GM12878 (cell line): Measurements from ENCODE around the gene LRRC19. TPM values are rescaled to one million over a fixed set of nuclear protein-coding genes. Genes with fewer than 3 reads are reported as not detected.

Experiments
- CBX5 ChIP-seq: sonication (generic); IDR thresholded peaks from 2 replicates; pipeline ENCODE4 v1.6.1; 2016; ENCODE audit warnings: low read depth, moderate library complexity, mild to moderate bottlenecking, inconsistent platforms
- CHD2 ChIP-seq: IDR thresholded peaks from 2 replicates; pipeline ENCODE4 v1.6.1; 2011; ENCODE audit warnings: low read depth, low read length, improper control_type of control experiment, borderline replicate concordance
- CREB1 ChIP-seq: IDR thresholded peaks from 2 replicates; pipeline ENCODE4 v1.6.1; 2012; ENCODE audit warnings: low read depth, mild to moderate bottlenecking, inconsistent platforms
- NKRF ChIP-seq: fragments of 450-650 bp; conservative IDR thresholded peaks from 2 replicates; pipeline ENCODE4 v1.6.1; 2017; ENCODE audit warnings: mild to moderate bottlenecking, moderate library complexity
- POU2F2 ChIP-seq: IDR thresholded peaks from 3 replicates; pipeline ENCODE4 v1.6.1; 2011; ENCODE audit warnings: low read depth, mild to moderate bottlenecking, low read length, borderline replicate concordance
- SRF ChIP-seq, 2 experiments: IDR thresholded peaks; 2 replicates each; pipeline ENCODE4 v1.6.1; 2011; ENCODE audit warnings: low read depth in 2 of 2, low read length in 2 of 2, mild to moderate bottlenecking in 1 of 2, moderate library complexity in 1 of 2
- ZBED1 ChIP-seq: IDR thresholded peaks from 2 replicates; pipeline ENCODE4 v1.6.1; 2016; ENCODE audit warnings: borderline replicate concordance
- polyA plus RNA-seq, 11 experiments: library from polyadenylated mRNA; depleted of rRNA in 4 of 11; unstranded in 6 of 11; stranded (reverse) in 5 of 11; fragments of >200 nt; fragmentation: Nextera tagmentation in 4 of 11; fragmentation: Illumina TruSeq in 1 of 11; extraction: Ambion mirVana in 4 of 11; extraction: Trizol in 1 of 11; gene quantifications; 1 replicate in 1 of 11; 2 replicates in 10 of 11; pipeline versions ENCODE4 v1.2.1 to v1.2.3, GENCODE V29; 2011 to 2016; ENCODE audit warnings: inconsistent platforms in 2 of 11, missing spikeins in 2 of 11, low read depth in 1 of 11
- total RNA-seq, 4 experiments: library from RNA; depleted of rRNA in 3 of 4; stranded (reverse); fragments of >200 nt in 3 of 4; fragmentation: Illumina TruSeq in 1 of 4; extraction: Trizol in 1 of 4; gene quantifications; 2 replicates each; pipeline versions ENCODE4 v1.2.1 to v1.2.3, GENCODE V29; 2013 to 2021

The LRRC19 gene
- total and polyA plus RNA-seq, 10 of the 15 experiments (the other 5 are each of a cell fraction or from before 2014, with no cell fraction given): 0.02 to 0.20 (median 0.08) TPM; not detected in 6

GRCh38 chr9:26945591-26945990 lies 59.9 kb downstream of the LRRC19 start (continued):
- no peak for TF ChIP-seq NKRF
- TF ChIP-seq CHD2: no peak
- TF ChIP-seq CBX5: no peak
- no peak for TF ChIP-seq ZBED1
- TF ChIP-seq SRF (IDR thresholded peaks at IDR 0.05; ENCODE audit: low read depth in 2 of 2, low read length in 2 of 2): no peak
- TF ChIP-seq CREB1: no peak
- TF ChIP-seq POU2F2: no peak
- TF ChIP-seq, all 136 proteins: peak for 0

Other genes starting within 250 kb of the LRRC19 start
- gene CAAP1, start 112.9 kb downstream of the LRRC19 start, total RNA-seq (2014; rRNA removed): 15.6 and 21.7 TPM in 2 replicates
- gene CAAP1, start 112.9 kb downstream of the LRRC19 start, total RNA-seq (2014; rRNA removed; fragmentation: Illumina TruSeq; extraction: Trizol): 21.1 and 21.8 TPM in 2 replicates
- gene CAAP1, start 112.9 kb downstream of the LRRC19 start, total RNA-seq (2021): 19.3 and 20.3 TPM in 2 replicates
- 25.4 and 47.1 TPM in 2 replicates for gene CAAP1, start 112.9 kb downstream of the LRRC19 start, polyA plus RNA-seq (2011; rRNA removed)
- gene CAAP1, start 112.9 kb downstream of the LRRC19 start, polyA plus RNA-seq (2014; fragmentation: Illumina TruSeq; extraction: Trizol): 23.6 and 29.0 TPM in 2 replicates
- gene CAAP1, start 112.9 kb downstream of the LRRC19 start, polyA plus RNA-seq (2014; fragmentation: Nextera tagmentation; extraction: Ambion mirVana): 10 to 100 TPM; 11.0 to 11.9 TPM
- 11.9 and 16.0 TPM in 2 replicates for gene CAAP1, start 112.9 kb downstream of the LRRC19 start, polyA plus RNA-seq (2014; rRNA removed)
- gene CAAP1, start 112.9 kb downstream of the LRRC19 start, polyA plus RNA-seq (2016; fragmentation: Nextera tagmentation; extraction: Ambion mirVana): 10 to 100 TPM; 25.0 to 27.5 TPM
- 36.3 and 36.6 TPM in 2 replicates for gene PLAA, start 58.4 kb downstream of the LRRC19 start, total RNA-seq (2014; rRNA removed)
- gene PLAA, start 58.4 kb downstream of the LRRC19 start, total RNA-seq (2014; rRNA removed; fragmentation: Illumina TruSeq; extraction: Trizol): 32.9 and 34.2 TPM in 2 replicates
- 32.7 and 35.3 TPM in 2 replicates for gene PLAA, start 58.4 kb downstream of the LRRC19 start, total RNA-seq (2021)
- gene PLAA, start 58.4 kb downstream of the LRRC19 start, polyA plus RNA-seq (2011; rRNA removed): 18.4 and 22.7 TPM in 2 replicates
- 41.2 and 59.9 TPM in 2 replicates for gene PLAA, start 58.4 kb downstream of the LRRC19 start, polyA plus RNA-seq (2014; fragmentation: Illumina TruSeq; extraction: Trizol)
- 10 to 100 TPM in 1 of 2 experiments, 1 to 10 TPM in 1; 5.6 to 10.4 TPM for gene PLAA, start 58.4 kb downstream of the LRRC19 start, polyA plus RNA-seq (2014; fragmentation: Nextera tagmentation; extraction: Ambion mirVana)
- gene PLAA, start 58.4 kb downstream of the LRRC19 start, polyA plus RNA-seq (2014; rRNA removed): 29.1 and 29.7 TPM in 2 replicates
- 10 to 100 TPM; 41.6 to 42.4 TPM for gene PLAA, start 58.4 kb downstream of the LRRC19 start, polyA plus RNA-seq (2016; fragmentation: Nextera tagmentation; extraction: Ambion mirVana)
- gene IFT74, start 49.3 kb downstream of the LRRC19 start, total RNA-seq (2014; rRNA removed): 9.8 and 13.7 TPM in 2 replicates
- 15.4 and 17.3 TPM in 2 replicates for gene IFT74, start 49.3 kb downstream of the LRRC19 start, total RNA-seq (2014; rRNA removed; fragmentation: Illumina TruSeq; extraction: Trizol)
- gene IFT74, start 49.3 kb downstream of the LRRC19 start, total RNA-seq (2021): 7.6 and 8.2 TPM in 2 replicates
- gene IFT74, start 49.3 kb downstream of the LRRC19 start, polyA plus RNA-seq (2011; rRNA removed): 11.0 and 20.4 TPM in 2 replicates
- 14.2 and 22.0 TPM in 2 replicates for gene IFT74, start 49.3 kb downstream of the LRRC19 start, polyA plus RNA-seq (2014; fragmentation: Illumina TruSeq; extraction: Trizol)
- 1 to 10 TPM; 7.9 to 9.4 TPM for gene IFT74, start 49.3 kb downstream of the LRRC19 start, polyA plus RNA-seq (2014; fragmentation: Nextera tagmentation; extraction: Ambion mirVana)
- 6.8 and 7.7 TPM in 2 replicates for gene IFT74, start 49.3 kb downstream of the LRRC19 start, polyA plus RNA-seq (2014; rRNA removed)
- 10 to 100 TPM; 14.2 to 14.6 TPM for gene IFT74, start 49.3 kb downstream of the LRRC19 start, polyA plus RNA-seq (2016; fragmentation: Nextera tagmentation; extraction: Ambion mirVana)
- not detected in 2 replicates for gene TEK, start 103.6 kb upstream of the LRRC19 start, total RNA-seq (2014; rRNA removed)
- not detected in 2 replicates for gene TEK, start 103.6 kb upstream of the LRRC19 start, total RNA-seq (2014; rRNA removed; fragmentation: Illumina TruSeq; extraction: Trizol)
- gene TEK, start 103.6 kb upstream of the LRRC19 start, total RNA-seq (2021): 0.08 TPM in 1 of 2 replicates, not detected in the other
- not detected in 2 replicates for gene TEK, start 103.6 kb upstream of the LRRC19 start, polyA plus RNA-seq (2011; rRNA removed)
- gene TEK, start 103.6 kb upstream of the LRRC19 start, polyA plus RNA-seq (2014; fragmentation: Illumina TruSeq; extraction: Trizol): not detected in 2 replicates
- gene TEK, start 103.6 kb upstream of the LRRC19 start, polyA plus RNA-seq (2014; fragmentation: Nextera tagmentation; extraction: Ambion mirVana): not detected
- gene TEK, start 103.6 kb upstream of the LRRC19 start, polyA plus RNA-seq (2014; rRNA removed): not detected in 2 replicates
- not detected for gene TEK, start 103.6 kb upstream of the LRRC19 start, polyA plus RNA-seq (2016; fragmentation: Nextera tagmentation; extraction: Ambion mirVana)